Stimulated activated CD4-positive, alpha-beta T cell treated with anti-CD3 and anti-CD28 coated beads, Interleukin-15, amount 100 ng/mL, for 24 hours (primary cell): ENCODE measurements around the gene SLK.

ENCODE experiments used
- DNase-seq: peaks from one replicate; pipeline ENCODE4 v3.0.0-alpha.2; 2020

Gene SLK

GRCh38 chr10:104035194-104036068, 68.5 kb downstream of the SLK start:
- no peak for DNase-seq

GRCh38 chr10:104036069-104036384, 69.1 kb downstream of the SLK start:
- DNase-seq, result no peak

GRCh38 chr10:104036518-104037260, 69.7 kb downstream of the SLK start:
- no peak for DNase-seq

GRCh38 chr10:104037261-104037951, 70.5 kb downstream of the SLK start:
- DNase-seq, result no peak

GRCh38 chr10:104038537-104038936, 71.6 kb downstream of the SLK start:
- DNase-seq, result no peak

- no peak for DNase-seq
These were observed 72.2 kb downstream of the SLK start for GRCh38 chr10:104038958-104039752.

GRCh38 chr10:104040382-104040781, 73.4 kb downstream of the SLK start:
- DNase-seq, result no peak

GRCh38 chr10:104040862-104041789, 74.2 kb downstream of the SLK start:
- no peak for DNase-seq

GRCh38 chr10:104041891-104042535, 75.1 kb downstream of the SLK start:
- no peak for DNase-seq

- no peak for DNase-seq
These were observed 76.4 kb downstream of the SLK start for GRCh38 chr10:104043185-104043830.

GRCh38 chr10:104043854-104044253, 76.9 kb downstream of the SLK start:
- no peak for DNase-seq

- peak; percentile 17 for DNase-seq
These were observed 78.5 kb downstream of the SLK start for GRCh38 chr10:104045151-104046089.

- DNase-seq, result no peak
These were observed 79.7 kb downstream of the SLK start for GRCh38 chr10:104046651-104047050.

- no peak for DNase-seq
These were observed 82.7 kb downstream of the SLK start for GRCh38 chr10:104049504-104050250.

- DNase-seq, result no peak
These were observed 85.5 kb downstream of the SLK start for GRCh38 chr10:104052431-104052830.

- no peak for DNase-seq
These were observed 86.3 kb downstream of the SLK start for GRCh38 chr10:104053201-104053600.

GRCh38 chr10:104054430-104054829, 87.5 kb downstream of the SLK start:
- no peak for DNase-seq

- DNase-seq, result no peak
These were observed 89.8 kb downstream of the SLK start for GRCh38 chr10:104056619-104057273.
